Tibial artery (tissue), 4 donors: ENCODE data around the gene RUVBL1.
A peak's percentile ranks its signal among the peaks of the same experiment; 100 is the strongest.

ENCODE experiments used
- DNase-seq, 2 donors: peaks; one replicate each; pipeline ENCODE4 v3.0.0-alpha.2; 2019
- H3K27ac ChIP-seq, 2 donors: fragments of 200-600 bp; sonication (generic) in 1 of 2; 1 replicate in 1 of 2; 2 replicates in 1 of 2; pipeline ENCODE4 v1.5.1; 2018 to 2019; ENCODE audit warnings: mild to moderate bottlenecking in 1 of 2
- H3K27me3 ChIP-seq, 2 donors: fragments of 200-600 bp; sonication (generic) in 1 of 2; one replicate each; pipeline versions ENCODE4 v1.5.1 to v1.6.0; 2016 to 2019
- H3K36me3 ChIP-seq, 3 donors: fragments of 200-600 bp; sonication (generic) in 2 of 3; one replicate each; pipeline ENCODE4 v1.5.1; 2016 to 2019; ENCODE audit warnings: mild to moderate bottlenecking in 2 of 3
- H3K4me1 ChIP-seq, 4 donors: fragments of 200-600 bp; sonication (generic) in 2 of 4; 1 replicate in 3 of 4; 2 replicates in 1 of 4; pipeline ENCODE4 v1.5.1; 2016 to 2019
- H3K4me3 ChIP-seq, 2 donors: fragments of 200-600 bp; sonication (generic) in 1 of 2; 1 replicate in 1 of 2; 2 replicates in 1 of 2; pipeline ENCODE4 v1.5.1; 2018 to 2019; ENCODE audit warnings: mild to moderate bottlenecking in 2 of 2
- H3K9me3 ChIP-seq, 3 donors: fragments of 200-600 bp; sonication (generic) in 1 of 3; one replicate each; pipeline ENCODE4 v1.5.1; 2016 to 2019
- intact Hi-C: fragments of 100-400 bp; cut with DNase I; formaldehyde crosslinking; loops from one replicate; pipeline ENCODE4 v1.15.0; 2023; ENCODE audit warnings: low total_unique reads
- TF ChIP-seq, protein P1 (sequence below), 2 experiments: fragments of 200-600 bp in 1 of 2; fragments of 450-650 bp in 1 of 2; IDR thresholded peaks; one replicate each; pipeline ENCODE4 v1.5.1; 2017 to 2019; ENCODE audit warnings: antibody characterized with exemption in 2 of 2, mild to moderate bottlenecking in 1 of 2, moderate library complexity in 1 of 2

RUVBL1 gene

GRCh38 chr3:128074851-128075521 is 48.6 kb downstream of the RUVBL1 start:
- no peaks in the 10 kb centered on the region for H3K27me3 ChIP-seq
- DNase-seq: no peak
- H3K4me3 ChIP-seq: peak overlapping the region; percentile 51 to 62
- peaks cover 0 to 26% (median 21%) of the 10 kb centered on the region in 4 donors for H3K4me1 ChIP-seq
- H3K9me3 ChIP-seq: no peaks in the 10 kb centered on the region
- TF ChIP-seq, protein P1, sequence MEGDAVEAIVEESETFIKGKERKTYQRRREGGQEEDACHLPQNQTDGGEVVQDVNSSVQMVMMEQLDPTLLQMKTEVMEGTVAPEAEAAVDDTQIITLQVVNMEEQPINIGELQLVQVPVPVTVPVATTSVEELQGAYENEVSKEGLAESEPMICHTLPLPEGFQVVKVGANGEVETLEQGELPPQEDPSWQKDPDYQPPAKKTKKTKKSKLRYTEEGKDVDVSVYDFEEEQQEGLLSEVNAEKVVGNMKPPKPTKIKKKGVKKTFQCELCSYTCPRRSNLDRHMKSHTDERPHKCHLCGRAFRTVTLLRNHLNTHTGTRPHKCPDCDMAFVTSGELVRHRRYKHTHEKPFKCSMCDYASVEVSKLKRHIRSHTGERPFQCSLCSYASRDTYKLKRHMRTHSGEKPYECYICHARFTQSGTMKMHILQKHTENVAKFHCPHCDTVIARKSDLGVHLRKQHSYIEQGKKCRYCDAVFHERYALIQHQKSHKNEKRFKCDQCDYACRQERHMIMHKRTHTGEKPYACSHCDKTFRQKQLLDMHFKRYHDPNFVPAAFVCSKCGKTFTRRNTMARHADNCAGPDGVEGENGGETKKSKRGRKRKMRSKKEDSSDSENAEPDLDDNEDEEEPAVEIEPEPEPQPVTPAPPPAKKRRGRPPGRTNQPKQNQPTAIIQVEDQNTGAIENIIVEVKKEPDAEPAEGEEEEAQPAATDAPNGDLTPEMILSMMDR (IDR thresholded peaks at IDR 0.05): no peak
- intact Hi-C loops: loop anchor here (5.0 to 10.0 kb wide), 4 partner anchors 50 to 530 kb away; partner anchors contain the start of gene RUVBL1
- peak overlapping the region; percentile 11 to 64 for H3K27ac ChIP-seq
- peaks cover 13 to 49% (median 27%) of the 10 kb centered on the region in 3 donors for H3K36me3 ChIP-seq

- no peak overlapping the region for H3K4me3 ChIP-seq
- no peak overlapping the region for H3K27ac ChIP-seq
- no peaks in the 10 kb centered on the region for H3K27me3 ChIP-seq
- H3K4me1 ChIP-seq: peaks cover 0 to 26% (median 21%) of the 10 kb centered on the region in 4 donors
- TF ChIP-seq, protein P1 (IDR thresholded peaks at IDR 0.05): no peak
- DNase-seq: no peak
- H3K9me3 ChIP-seq: no peaks in the 10 kb centered on the region
- intact Hi-C loops: loop anchor here (10.0 kb wide), 3 partner anchors 51 to 531 kb away; partner anchors contain the start of gene RUVBL1
- peaks cover 25 to 49% (median 34%) of the 10 kb centered on the region in 3 donors for H3K36me3 ChIP-seq
Measured at GRCh38 chr3:128073807-128074206, 49.8 kb downstream of the RUVBL1 start.

- DNase-seq: no peak
- intact Hi-C loops: loop anchor here (10.0 kb wide), 3 partner anchors 52 to 532 kb away; partner anchors contain the start of gene RUVBL1
- TF ChIP-seq, protein P1 (IDR thresholded peaks at IDR 0.05): no peak
- H3K4me3 ChIP-seq: no peak overlapping the region
- no peaks in the 10 kb centered on the region for H3K27me3 ChIP-seq
- H3K9me3 ChIP-seq: no peaks in the 10 kb centered on the region
- no peak overlapping the region for H3K27ac ChIP-seq
- peaks cover 0 to 26% (median 21%) of the 10 kb centered on the region in 4 donors for H3K4me1 ChIP-seq
- peaks cover 30 to 52% (median 40%) of the 10 kb centered on the region in 3 donors for H3K36me3 ChIP-seq
Measured at GRCh38 chr3:128073185-128073725, 50.4 kb downstream of the RUVBL1 start.

- Histone ChIP-seq H3K4me3 (no peak overlapping the region), H3K36me3 (peaks cover 37 to 58% (median 46%) of the 10 kb centered on the region in 3 donors), H3K4me1 (peaks cover 0 to 25% (median 21%) of the 10 kb centered on the region in 4 donors), H3K9me3 (no peaks in the 10 kb centered on the region), H3K27me3 (no peaks in the 10 kb centered on the region), H3K27ac (no peak overlapping the region)
- DNase-seq: no peak
- intact Hi-C loops: loop anchor here (10.0 kb wide), 3 partner anchors 52 to 532 kb away; partner anchors contain the start of gene RUVBL1
- TF ChIP-seq, protein P1 (IDR thresholded peaks at IDR 0.05): no peak
Measured at GRCh38 chr3:128072454-128073184, 51.0 kb downstream of the RUVBL1 start.

DNA sequence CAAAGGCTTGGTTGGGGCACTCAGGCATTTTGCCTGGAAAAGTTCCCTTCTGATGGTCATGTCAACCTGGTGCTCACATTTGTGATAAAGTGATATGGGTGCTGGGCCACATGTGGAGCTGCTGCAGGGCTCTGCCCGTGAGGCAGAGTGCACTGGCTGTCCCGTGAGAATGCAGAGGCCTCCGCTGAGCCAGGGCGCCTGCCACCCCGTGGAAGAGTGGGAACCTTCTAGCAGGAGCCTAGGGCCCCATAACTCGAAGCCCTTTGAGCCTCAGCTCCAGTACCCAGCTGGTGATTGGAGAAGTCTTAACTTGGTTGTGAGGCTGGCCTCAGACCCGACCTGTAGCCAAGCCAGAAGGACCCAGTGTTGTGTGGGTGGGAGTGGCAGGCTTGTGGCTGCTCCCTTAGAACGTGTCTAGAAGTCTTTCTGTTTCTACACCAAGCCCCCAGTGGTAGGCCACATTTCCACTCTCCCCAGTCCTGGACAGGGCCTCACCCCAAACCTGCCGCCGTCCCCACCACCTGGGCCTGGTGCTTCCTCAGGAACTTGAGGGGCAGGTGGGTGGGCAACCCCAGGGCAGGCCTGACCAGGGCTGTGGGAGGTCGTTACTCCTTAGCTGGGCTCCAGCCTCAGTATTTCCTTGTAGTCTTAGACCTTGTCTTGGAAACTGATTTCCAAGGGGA is 51.7 kb downstream of the RUVBL1 start:
- Histone ChIP-seq H3K4me1 (peaks cover 0 to 20% (median 16%) of the 10 kb centered on the region in 4 donors), H3K27me3 (no peaks in the 10 kb centered on the region), H3K9me3 (no peaks in the 10 kb centered on the region), H3K36me3 (peaks cover 44 to 65% (median 53%) of the 10 kb centered on the region in 3 donors), H3K4me3 (no peak overlapping the region), H3K27ac (no peak overlapping the region)
- DNase-seq: no peak
- TF ChIP-seq, protein P1 (IDR thresholded peaks at IDR 0.05): no peak
- intact Hi-C loops: loop anchor here (10.0 kb wide), 3 partner anchors 53 to 533 kb away; partner anchors contain the start of gene RUVBL1
